GM13977 (cell line): Measurements from ENCODE around the gene POU2AF1.

Experiments
- DNase-seq: peaks from one replicate; pipeline ENCODE4 v3.0.0; 2012; ENCODE audit warnings: low spot score
- in situ Hi-C: fragments of 300-500 bp; cut with MboI; formaldehyde crosslinking; loops from one replicate; pipeline ENCODE4 v1.12.0; 2022; ENCODE audit warnings: low sequenced_read_pairs, low pct_unique_long_range_greater_than_20kb, mixed read lengths, inconsistent platforms; ENCODE audit not compliant: unreplicated experiment
- TF ChIP-seq, protein P1 (sequence below): IDR thresholded peaks from 2 replicates; pipeline ENCODE4 v1.5.1; 2012; ENCODE audit warnings: mild to moderate bottlenecking, control low read depth; ENCODE audit not compliant: insufficient read depth; ENCODE audit errors: extremely low read depth, missing control alignments

POU2AF1 gene

DNA sequence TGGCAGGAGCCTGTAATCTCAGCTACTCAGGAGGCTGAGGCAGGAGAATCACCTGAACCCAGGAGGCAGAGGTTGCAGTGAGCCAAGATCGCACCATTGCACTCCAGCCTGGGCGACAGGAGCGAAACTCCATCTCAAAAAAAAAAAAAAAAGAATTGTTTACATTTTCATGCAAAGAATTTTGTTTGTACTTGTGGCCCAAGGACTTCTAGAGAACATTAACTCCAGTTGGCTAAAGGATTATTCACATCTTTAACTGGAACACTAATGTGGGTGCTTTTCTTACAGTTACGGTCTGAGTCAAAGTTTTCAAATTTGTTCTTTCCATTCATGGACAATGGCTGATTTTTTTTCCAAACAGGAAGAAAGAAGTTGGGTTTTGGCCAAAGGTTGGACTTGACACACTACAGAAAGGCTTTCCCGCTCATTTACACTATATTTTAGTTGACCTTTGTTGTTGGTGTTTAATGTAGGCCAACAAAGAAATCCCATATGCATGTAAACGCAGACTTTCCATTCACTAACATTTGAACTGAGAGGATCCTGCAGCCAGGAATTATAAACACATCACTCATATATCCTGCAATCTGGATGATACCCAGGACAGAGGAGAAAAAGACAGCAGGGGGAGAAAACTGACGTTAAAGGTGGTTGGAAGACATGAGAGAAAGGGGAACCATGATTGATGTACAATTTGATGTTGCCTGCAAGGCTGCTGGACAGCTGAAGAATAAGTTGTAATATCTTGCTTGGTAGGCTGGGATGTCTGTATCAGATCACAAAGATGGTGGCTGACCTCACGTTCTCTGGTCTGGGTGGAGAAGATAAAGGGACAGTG lies 13.1 kb downstream of the POU2AF1 start:
- in situ Hi-C loops, result no loop called here
- TF ChIP-seq, protein P1, sequence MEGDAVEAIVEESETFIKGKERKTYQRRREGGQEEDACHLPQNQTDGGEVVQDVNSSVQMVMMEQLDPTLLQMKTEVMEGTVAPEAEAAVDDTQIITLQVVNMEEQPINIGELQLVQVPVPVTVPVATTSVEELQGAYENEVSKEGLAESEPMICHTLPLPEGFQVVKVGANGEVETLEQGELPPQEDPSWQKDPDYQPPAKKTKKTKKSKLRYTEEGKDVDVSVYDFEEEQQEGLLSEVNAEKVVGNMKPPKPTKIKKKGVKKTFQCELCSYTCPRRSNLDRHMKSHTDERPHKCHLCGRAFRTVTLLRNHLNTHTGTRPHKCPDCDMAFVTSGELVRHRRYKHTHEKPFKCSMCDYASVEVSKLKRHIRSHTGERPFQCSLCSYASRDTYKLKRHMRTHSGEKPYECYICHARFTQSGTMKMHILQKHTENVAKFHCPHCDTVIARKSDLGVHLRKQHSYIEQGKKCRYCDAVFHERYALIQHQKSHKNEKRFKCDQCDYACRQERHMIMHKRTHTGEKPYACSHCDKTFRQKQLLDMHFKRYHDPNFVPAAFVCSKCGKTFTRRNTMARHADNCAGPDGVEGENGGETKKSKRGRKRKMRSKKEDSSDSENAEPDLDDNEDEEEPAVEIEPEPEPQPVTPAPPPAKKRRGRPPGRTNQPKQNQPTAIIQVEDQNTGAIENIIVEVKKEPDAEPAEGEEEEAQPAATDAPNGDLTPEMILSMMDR, result no peak
- no peak for DNase-seq

DNA sequence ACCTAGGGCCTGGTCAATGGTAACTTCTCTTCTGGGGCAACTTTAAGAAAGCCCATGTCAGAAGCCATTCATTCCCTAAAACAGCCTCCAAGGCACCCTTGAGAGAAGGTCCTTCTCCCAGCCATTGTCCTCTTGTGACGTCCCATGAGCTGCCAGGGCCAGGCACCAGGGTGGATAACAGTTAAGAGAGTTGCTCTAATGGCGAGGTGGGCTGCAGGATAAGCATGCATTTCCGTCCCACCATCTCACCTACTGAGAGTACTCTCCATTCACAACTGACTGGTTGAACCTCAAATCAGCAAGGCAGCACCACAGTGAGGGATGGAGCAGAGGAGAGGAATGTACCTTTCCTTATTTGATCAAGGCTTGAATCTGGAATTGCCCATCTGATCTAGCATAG lies 14.6 kb downstream of the POU2AF1 start:
- TF ChIP-seq, protein P1, result no peak
- DNase-seq, result no peak
- in situ Hi-C loops, result no loop called here

DNA sequence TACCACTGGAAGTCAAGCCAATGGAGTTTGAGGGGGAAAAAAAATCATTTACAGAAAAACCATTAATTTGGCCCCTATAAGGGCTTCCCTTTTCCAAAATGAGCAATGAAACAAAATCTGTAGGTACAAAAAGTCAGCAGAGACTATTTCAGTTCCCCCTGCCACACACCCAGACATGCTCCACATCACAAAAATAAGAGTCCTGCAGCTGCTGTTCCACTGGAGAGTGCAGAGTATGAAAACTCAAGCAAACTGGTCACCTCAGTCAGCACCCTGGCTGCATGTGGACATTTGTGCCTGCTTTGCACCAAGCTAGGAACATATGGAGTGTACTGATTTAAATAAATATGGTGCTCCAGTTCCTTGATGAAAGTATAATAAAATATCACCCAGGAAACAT lies 15.1 kb downstream of the POU2AF1 start:
- in situ Hi-C loops, result no loop called here
- no peak for DNase-seq
- TF ChIP-seq, protein P1, result no peak

DNA sequence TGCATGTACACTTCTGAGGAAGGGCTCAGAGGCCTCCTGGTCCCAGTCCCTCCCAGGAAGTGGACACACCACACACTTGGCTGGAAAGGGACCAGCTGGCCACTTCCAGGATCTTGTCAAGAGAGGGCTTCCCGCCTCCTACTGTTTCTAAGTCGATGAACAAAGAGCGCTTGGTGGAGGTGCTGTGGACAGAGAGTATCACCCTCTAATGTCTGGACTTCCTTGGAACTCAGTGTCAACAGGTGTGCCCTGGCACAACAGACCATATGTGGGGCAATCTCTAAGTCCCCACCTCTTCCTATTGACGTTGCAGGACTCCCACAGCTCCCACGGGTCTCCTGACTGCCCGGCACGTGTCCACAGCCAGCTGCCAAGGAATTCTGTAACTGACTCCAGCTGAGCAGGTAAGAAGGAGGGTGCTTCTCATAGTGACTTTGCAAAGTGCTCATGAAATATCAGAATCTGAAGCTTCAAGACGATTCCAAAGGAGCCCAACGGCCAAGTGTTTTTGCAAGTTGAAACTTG lies 16.1 kb downstream of the POU2AF1 start:
- no peak for DNase-seq
- in situ Hi-C loops, result no loop called here
- TF ChIP-seq, protein P1, result no peak

DNA sequence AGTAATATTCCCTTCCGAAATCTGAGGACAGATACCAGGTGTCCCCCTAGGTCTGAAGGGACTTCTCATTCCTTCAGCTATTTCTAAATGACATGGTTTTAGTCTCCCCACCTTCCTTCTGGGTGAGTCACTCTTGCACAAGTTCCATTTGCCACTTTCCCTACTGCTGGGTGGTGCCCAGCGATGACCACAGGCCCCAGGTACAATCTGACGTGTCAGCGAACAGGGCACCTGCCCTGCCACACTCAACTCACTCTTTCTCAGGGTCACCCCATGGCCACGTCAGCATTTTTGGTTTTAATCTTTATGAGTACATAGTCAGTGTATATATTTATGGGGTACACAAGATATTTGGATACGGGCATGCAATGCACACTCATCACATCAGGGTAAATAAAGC lies 17.2 kb downstream of the POU2AF1 start:
- DNase-seq, result no peak
- in situ Hi-C loops, result no loop called here
- TF ChIP-seq, protein P1, result no peak

DNA sequence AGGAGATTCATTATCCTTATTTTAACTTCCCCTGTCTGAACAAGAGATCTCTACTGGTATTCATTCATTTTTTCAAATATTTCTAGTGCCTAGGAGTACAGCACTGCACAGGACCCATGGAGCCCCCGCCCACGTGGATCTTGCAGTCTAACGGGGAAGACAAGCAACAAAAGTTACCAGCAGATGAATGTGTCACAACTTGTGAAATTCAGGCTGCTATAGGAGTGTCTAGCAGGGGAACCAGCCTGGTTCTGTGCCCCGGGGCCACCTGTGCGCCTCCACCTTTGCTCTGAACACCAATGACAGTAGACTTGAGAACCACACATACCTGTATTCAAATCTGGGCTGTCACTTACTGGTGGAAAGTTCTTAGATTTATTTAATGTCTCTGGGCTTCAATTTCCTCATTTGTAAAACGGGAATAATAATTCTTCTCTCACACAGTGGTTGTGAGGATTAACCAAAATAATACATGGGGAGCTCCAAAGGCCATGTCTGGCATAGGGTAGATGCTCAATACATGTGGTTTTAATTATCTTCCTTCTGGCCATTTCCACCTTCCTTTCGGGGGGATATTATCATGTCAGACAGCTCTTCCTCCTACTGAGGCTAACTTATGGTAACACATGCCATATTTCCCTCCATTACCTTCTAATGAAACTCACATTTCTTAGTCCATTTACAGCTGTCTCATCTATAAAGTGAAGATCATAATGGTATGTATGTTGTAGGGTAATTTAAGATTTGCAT lies 17.8 kb downstream of the POU2AF1 start:
- in situ Hi-C loops, result no loop called here
- TF ChIP-seq, protein P1, result no peak
- no peak for DNase-seq
